ENCODE measurements around the gene RNASE4. TPM values are rescaled to one million over a fixed set of nuclear protein-coding genes. Genes with fewer than 3 reads are reported as not detected.

RNASE4 gene
- polyA plus RNA-seq, 4 donors: 1.7 to 6.5 (median 2.6) TPM

DNA sequence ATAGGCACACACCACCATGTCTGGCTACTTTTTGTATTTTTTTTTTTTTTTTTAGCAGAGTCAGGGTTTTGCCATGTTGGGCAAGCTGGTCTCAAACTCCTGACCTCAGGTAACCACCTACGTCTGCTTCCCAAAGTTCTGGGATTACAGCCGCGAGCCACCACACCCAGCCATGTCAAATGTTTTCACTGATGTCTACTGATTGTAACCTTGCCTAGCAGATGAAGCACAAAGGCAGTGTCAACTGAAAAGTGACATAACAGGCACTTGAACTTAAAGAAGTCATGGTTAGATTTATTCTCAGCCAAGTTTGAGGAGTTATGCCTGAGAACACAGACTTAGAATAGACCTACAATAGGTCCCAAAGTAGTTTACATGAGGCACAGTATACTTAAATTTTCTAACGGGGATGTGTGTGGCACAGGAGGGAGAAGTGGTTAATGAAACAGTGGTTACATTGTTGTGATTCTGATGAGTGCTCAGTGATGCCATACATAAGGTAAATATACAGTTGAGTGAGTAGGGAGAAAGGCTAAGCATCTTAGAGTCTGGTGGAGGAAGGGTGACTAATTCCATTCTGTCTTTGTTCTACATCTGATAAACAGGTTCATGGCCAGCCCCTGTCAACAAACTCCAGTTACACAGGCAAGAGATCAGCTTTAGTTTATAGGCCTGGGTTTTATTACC lies 12.6 kb upstream of the RNASE4 start:
- DNase-seq (ENCODE audit: low read depth in 4 of 4, low spot score in 3 of 4): no peak

DNA sequence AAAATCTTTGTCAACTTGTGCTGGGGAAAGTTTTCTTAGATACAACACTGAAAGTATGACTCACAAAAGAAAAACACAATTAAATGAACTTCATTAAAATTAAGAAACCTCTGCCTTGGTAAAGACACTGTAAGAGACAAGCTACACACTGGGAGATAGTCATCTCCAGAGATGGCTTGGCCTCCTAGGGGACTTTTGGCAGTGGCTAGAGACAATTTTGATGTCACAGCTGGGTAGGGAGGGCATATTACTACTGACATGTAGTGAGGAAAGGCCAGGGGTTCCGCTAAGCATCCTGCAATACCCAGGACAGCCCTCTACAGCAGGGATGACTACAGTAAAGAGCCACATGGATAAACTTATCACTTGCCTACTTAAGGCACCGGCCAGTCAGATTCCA lies 8.7 kb upstream of the RNASE4 start:
- DNase-seq (ENCODE audit: low read depth in 4 of 4, low spot score in 3 of 4): no peak

DNA sequence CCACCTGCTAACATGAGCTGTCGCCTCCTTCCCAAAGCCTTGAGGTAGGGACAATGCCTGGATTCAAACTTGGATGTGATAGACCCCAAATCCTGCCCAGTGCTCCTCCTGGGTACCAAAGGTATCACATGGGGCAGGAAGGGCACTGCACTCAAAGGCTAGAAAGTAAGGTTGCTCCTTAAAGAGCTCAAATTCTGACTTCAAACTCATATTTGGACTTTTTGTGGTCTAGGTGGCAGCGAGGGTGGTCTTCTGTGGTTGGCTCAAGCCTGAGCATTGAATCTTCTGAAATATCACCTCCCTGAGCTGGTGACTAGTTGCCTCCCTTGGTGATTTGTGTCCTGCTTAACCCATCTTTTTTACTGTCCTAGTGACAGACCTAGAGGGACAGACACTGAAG lies 8.3 kb upstream of the RNASE4 start:
- DNase-seq (ENCODE audit: low read depth in 4 of 4, low spot score in 3 of 4): no peak

DNA sequence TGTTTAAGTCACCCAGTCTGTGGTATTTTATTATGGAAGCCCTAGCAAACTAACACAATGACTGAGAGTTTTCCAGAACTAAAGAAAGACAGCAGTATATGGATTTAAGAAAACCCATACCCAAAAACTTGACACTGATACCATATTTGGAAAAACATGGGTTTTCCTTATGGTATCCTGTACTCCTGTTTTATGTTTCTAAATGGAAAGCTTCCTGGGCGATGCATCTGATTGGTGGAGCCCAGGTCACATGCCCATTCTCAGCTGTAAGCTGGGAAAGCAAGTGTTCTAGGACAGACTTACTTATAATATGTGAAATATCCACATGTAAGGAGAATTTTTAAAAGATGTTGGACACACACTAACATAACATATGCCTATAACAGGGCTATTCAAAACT lies 4.5 kb upstream of the RNASE4 start:
- no peak for DNase-seq (ENCODE audit: low read depth in 4 of 4, low spot score in 3 of 4)

DNA sequence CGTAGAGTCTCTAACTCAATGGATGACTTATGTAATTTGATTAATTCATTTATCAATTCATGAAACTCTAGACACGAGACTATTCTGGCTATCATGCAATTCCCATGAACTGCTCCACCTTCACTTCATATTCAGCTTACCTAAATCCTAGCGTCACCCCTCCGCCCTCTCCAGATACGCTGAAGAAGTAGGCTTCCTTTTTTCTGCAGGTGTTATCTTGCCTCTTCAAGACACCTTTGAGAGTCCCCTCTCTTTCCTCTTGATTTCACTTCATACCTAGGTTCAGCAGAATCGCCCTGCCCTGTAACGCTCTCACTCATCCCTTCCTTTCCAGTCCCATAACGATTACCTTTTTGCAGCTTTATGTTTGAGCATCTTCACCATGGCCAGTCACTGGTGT lies 4.0 kb upstream of the RNASE4 start:
- no peak for DNase-seq (ENCODE audit: low read depth in 4 of 4, low spot score in 3 of 4)

DNA sequence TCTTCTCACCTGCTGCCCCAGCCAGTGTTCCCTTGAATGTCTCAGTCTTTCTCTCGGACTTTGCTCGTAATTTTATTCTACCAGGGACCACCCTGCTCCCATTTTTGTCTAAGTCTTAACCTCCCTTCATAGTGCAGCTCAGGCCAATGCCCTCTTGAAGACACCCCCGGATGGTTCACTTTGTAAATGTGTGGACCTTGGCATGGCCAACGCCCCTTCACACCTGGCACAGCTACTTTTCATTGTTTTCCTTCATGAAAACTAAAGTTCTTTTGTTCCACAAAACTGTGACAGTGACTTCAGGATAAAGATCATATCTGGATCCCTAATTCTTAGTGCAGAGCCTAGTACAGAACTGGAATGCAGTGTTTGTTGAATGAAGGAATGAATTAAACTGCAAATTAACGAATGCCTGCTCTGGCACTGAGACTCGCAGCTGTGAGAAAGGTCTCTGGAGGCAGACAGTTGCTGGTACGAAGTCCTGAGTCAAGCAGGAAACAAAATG lies 3.5 kb upstream of the RNASE4 start:
- DNase-seq (ENCODE audit: low read depth in 4 of 4, low spot score in 3 of 4): no peak

DNA sequence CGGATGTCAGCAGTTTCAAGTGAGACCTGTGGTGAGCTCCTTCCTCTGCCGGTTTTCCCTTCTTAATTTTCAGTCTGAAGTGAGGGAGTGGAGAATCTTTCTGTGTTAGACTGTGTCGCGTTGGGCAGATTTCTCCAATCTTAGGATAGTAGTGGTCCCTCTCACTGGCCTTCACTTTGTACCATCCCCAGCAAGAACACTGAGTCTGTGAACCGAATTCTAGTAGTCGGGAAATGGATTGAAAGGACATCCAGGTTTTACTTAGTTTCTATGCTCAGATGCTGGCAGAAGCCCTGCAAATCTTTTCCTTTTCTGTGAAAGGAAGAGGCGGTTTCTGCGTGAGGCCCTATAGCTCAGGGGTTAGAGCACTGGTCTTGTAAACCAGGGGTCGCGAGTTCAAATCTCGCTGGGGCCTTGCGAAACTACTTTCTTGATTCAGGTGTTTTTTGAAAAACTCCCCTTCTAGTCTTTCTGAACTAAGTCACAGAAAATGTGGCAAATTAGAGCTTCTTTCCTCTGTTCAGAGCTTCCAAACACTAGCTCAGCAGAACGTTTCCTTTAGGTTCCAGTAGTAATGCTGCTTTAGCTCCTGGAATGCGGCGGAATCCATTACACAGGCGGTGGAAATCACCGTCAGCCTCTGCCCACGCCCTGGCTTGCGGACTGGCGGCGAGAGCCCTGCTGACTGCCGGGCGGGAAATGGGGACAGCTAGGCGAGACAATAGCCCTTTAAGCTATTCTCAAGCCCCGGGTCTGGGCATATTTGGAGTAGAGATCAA lies 2.8 kb upstream of the RNASE4 start:
- DNase-seq (ENCODE audit: low read depth in 4 of 4, low spot score in 3 of 4): peak; percentile 80 to 87 (median 83)

DNA sequence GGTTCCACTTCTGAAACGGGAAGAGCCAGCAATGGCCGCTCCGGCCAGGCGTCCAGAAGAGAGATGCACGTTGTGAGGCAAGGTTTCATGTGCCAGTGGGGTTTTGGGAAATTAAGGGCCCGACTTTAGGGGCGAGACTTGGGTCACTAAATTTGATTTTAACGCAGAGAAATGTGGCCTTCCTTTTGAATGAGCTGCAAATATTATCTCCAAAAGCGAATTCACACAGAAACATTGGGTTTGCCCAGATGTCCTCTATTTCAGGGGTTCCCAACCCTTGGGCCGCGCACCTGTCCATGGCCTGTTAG lies 2.3 kb upstream of the RNASE4 start:
- peak in 1 of 4 donors; percentile 29 for DNase-seq (ENCODE audit: low read depth in 4 of 4, low spot score in 3 of 4)

DNA sequence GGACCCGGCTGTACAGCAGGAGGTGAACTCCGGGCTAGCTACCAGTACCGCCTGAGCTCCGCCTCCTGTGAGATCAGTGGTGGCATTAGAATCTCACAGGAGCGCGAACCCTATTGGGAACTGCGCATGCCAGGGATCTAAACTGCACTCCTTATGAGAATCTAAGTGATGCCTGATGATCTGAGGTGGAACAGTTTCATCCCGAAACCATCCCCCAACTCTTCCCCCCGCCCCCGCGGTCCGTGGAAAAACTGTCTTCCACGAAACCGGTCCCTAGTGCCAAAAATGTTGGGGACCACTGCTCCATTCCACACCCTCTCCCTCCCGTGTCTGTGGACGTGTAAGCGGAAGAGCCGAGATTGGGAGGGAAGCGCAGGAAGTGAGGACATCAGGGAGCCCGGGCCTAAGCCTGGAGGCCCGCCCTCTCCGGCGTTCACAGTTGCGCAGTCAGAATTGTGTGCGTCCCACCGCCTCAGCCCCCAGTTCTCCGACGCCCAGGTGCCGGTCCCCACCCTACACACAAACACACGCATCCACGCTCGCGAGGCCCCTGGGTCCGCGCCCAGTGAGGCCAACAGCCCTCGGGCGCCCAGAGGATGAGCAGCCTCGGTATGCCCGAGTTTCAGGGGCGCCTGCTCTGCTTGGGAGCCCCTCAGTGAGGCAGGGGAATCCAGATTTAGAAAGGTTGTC lies 1.8 kb upstream of the RNASE4 start:
- DNase-seq (ENCODE audit: low read depth in 4 of 4, low spot score in 3 of 4): peak; percentile 85 to 92 (median 88)

DNA sequence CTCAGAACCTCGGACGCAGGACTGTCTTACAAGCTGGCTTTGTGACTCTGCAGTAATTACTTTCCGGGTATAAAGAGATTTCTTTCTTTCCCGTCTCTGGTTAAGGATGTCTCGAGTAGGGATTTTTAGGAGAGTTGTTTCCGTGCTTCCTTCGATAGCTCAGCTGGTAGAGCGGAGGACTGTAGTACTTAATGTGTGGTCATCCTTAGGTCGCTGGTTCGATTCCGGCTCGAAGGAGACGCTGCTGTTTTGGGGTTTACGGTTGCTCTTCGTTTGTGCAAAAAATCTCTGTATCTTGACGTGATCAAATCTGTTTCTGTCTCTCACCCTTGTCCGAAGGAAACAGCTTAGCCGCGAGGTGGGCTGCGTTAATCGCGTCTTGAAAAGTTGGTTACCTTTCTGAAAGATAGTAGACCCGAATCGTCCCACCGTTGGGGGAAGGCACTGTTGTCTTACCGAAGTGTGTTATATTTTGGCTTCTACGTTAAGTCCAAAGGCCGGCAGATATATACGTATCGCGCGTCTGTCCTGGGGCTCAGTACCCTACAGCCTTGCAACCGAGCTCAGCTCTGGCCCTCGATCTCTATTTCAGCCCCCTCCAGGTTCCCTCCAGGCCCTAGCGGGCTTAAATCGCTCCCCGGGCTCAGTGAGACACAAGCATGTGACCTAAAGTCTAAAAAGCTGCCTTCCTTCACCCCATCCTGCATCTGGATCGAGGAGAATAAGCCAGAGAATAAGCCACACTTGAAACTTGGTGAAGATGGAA lies 1.1 kb upstream of the RNASE4 start:
- DNase-seq (ENCODE audit: low read depth in 4 of 4, low spot score in 3 of 4): peak; percentile 80 to 86 (median 84)

DNA sequence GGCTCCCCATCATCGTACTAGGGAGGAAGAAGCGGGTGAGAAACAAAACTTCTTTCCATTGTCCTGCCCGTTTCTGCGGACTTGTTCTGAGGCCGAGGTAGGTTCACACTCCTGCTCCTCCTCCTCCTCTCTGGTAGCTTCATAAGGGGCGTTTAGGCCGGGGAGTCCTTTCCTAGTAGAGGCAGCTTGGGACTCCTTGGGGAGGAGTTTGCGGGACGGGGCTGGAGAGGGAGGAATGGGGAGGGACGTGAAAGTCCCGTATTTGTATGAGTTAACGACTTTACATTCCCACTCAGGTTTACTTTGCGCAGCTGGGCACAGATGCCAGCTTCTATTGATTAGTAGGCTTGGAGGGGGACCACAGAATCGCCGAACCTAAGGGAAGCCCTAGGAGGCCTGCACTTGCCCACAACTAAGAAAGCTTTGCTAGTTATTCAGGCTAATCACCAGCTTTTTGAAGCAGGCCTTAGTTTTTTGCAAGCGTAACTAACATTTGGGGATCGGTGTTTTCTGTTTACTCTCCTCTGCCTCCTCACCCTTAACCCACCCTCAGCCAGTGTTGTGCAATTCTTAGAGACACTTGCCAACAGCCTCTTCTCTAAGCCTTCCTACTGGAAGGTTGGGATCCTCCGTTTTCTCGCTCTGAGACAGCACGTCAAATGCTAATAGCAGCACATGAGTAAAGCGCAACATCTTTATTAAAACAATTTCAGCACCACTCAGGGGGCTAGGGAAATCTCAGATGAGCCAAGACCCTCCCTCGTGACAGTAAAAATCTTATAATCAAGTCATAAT lies 499 bp downstream of the RNASE4 start:
- no peak for DNase-seq (ENCODE audit: low read depth in 4 of 4, low spot score in 3 of 4)

DNA sequence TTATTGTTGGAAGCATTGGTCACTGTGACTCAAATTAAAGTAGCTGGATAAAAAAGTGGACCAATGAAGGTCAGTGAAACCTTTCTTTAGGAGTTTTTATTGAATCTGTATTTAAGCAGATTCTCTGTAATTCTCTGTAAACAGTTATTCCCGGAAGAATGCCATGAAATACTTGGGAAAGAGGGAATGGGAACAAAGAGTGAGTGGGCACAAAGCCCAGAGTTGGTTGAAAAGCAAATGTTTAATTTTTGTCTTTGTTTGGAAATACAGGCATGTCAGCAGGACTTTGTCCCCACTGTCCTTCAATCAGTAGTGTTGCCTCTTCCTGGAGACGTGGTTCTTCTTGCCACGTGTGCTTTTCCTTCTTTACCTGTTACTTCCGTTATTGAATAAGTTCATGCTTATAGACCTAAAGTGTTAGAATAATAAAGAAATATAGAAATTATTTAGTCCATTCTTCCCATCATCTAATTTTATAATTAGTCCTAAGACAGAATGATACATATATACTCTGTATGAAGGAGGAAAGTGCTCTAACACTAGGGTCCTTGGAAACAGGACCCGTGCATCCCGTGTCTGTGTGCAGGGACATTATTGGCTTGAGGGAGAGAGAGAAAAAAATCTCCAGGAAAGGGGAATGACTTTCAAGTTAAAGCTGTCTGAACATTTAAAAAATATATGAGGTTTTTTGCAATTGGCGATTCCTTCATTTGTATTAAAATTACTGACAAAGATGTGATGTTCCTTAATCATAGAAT lies 2.2 kb downstream of the RNASE4 start:
- no peak for DNase-seq (ENCODE audit: low read depth in 4 of 4, low spot score in 3 of 4)

DNA sequence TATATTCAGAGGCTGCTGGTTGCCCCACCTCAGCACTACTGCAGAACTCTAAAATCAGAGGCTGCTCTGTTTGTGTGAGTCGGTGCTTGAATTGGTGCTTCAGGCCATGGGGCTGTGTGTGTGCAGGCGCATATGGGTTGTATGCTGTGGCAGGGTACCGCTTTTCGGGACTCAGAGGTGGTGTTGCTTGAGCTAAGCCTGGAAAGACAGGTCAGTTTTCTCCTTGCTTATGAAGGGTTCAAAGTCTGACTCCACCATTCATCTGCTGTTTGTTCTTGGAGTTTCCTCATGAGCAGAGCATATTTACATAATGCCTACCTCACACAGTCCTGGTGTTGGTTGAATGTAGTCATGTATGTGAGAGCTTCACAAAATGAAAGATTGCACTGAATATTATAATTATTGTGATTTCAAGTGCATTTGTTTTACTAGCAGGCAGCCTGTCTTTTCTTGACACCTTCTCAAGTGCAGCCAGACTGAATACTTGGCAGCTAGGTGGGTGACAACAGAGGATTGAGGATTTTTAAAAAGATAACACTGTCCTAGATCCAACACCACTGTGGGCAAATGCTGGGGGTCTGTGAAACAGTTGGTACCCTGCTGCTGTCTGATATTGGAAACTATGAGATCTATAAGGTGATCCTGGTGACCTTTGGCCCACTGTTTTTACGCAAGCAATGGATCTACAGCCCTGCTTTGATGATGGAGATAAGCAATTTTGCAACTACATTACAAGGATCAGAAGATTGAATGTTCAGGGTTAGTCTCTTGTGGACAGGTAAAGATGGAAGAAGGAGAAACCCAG lies 3.2 kb downstream of the RNASE4 start:
- no peak for DNase-seq (ENCODE audit: low read depth in 4 of 4, low spot score in 3 of 4)

DNA sequence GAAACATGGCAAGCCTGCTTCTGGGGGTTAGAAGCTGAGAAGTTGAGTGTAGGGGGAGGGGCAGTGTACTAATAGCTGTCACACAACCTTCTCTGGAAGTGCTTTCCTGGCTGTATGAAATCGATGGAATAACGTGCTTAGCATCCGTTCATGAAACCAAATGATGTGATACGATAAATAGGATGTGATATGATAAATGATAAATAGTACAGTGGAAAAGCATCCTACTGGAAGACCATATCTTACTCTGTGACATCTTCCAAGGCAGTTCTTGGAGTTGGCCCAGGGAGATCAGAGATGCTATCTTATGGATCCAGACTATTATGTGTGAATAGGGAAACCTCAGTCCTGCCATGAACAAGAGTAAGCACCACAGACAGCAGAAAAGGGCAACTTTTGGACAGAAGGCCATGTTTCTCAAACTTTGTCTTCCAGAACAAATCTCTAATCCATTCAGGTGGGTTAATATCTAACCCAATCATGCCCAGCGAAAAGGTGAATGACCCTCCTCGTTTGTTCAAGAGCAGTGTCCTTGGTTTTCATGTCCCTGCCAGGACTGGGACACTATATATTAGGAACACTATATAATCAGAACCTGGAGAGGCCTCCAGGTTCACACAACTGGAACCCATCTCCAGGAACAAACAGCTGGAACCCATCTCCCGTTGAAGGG lies 3.9 kb downstream of the RNASE4 start, which contains the start of gene ANG:
Gene ANG, plus strand, starts transcription at position 598 of the 673 bp plus-strand sequence. CDS start 4,801 bp downstream, outside the sequence.
- no peak for DNase-seq (ENCODE audit: low read depth in 4 of 4, low spot score in 3 of 4)

DNA sequence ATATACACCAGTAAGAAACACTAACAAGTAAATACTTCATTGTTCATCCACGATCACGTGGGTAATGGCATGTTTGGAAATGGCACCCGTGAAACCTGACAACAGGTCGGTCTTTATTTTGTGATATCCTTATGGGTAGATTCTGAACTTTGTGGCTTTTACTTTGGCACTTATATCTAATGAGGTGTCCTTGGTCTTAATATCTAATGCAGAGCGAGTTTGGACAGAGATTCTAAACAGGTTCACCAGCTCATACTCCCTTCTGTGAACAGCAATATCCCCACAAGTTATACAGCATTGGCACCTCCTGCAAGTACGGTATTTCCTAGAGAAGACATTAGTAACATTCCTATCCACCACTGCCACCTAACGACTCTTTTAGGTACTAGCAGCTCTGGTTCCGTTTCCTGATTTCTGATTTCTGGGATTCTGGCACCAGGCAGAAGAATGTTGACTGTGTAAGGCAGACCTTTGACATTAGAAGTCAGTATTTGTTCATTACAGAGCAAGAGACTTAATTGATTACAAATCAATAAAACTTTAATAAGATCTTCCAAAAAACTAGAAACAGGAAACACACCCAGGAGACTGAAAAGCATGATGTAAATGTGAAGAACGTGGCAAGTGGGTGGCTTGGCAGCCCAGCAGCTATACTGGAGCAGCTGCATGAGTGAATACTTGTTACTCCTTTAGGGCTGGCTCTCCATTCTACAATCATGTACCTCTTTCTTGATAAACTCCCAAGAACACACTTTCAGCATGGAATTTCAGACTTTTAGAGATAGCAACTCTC lies 6.7 kb downstream of the RNASE4 start:
- peak in 3 of 4 donors; percentile 51 to 63 (median 62) for DNase-seq (ENCODE audit: low read depth in 4 of 4, low spot score in 3 of 4)

DNA sequence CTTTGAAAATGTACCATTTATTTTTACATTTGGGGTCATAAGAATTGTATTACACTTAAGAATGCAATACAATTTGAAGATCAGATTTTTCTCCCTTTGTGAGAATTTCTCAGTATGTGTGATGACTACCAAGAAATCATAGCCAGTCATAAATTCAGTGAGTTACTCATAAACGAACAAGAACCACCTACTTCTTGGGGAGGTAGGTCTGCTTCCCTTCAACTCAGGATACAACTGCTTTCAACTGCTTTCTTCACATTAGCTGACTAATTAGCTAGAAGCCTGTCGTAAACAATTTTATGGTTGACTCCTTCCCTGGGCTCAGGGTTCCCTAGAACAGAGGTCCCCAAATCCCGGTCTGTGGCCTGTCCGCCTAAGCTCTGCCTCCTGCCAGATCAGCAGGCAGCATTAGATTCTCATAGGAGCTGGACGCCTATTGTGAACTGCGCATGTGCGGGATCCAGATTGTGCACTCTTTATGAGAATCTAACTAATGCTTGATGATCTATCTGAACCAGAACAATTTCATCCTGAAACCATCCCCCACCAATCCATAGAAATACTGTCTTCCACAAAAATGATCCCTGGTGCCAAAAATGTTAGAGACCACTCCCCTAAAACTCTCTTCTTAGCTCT lies 7.9 kb downstream of the RNASE4 start:
- no peak for DNase-seq (ENCODE audit: low read depth in 4 of 4, low spot score in 3 of 4)

All from right renal pelvis (tissue), 4 donors.